K562 (cell line): ENCODE data around the gene PLCD1. TPM values are rescaled to one million over a fixed set of nuclear protein-coding genes. Genes with fewer than 3 reads are reported as not detected.
"Not testable (repeated sequence)": the region's sequence is repeated elsewhere in the genome, so short reads cannot be mapped to it uniquely, and the experiment has no call there.

ENCODE experiments used
- ATAC-seq: fragments of 200-7000 bp; cut with Tn5 transposase; 3 replicates; pipeline ENCODE4 v1.9.1; 2020; ENCODE audit warnings: moderate library complexity
- BruUV-seq: library from RNA; stranded (reverse); fragments of 400-500 nt; replicated peaks from 2 replicates; lab custom pipeline; 2021; lab: Mats Ljungman, UMichigan
- CTCF ChIA-PET: fragments of 300-600 bp; formaldehyde crosslinking; extraction: SDS; loops from one replicate; lab custom pipeline; 2021; ENCODE audit warnings: low intra/inter-chr PET ratio; lab: Yijun Ruan, JAX
- POLR2A ChIA-PET: fragments of 300-600, 350-650 bp; sonication (Branson Sonifier 250); formaldehyde crosslinking; extraction: SDS; loops from one replicate; lab custom pipeline; 2021; ENCODE audit warnings: antibody characterized with exemption, inconsistent platforms; lab: Yijun Ruan, JAX
- DNase-seq, 4 experiments: peaks; one replicate each; pipeline versions ENCODE4 v3.0.0 to v3.0.0-alpha.2; 2011 to 2018; ENCODE audit warnings: low spot score in 3 of 4, mixed read lengths in 3 of 4; ENCODE audit errors: extremely low read depth in 1 of 4
- FAIRE-seq: peaks from 2 replicates; lab custom pipeline; 2011; peaks lifted over from hg19 to GRCh38; lab: Jason Lieb, UNC
- H2AFZ ChIP-seq: 2 replicates; pipeline ENCODE4 v1.6.0; 2011; ENCODE audit warnings: low read depth, low read length, control low read depth, inconsistent platforms
- H3K27ac ChIP-seq: fragments of 200-600 bp; 3 replicates; pipeline ENCODE4 v1.8.0; 2011; ENCODE audit warnings: low read depth, mild to moderate bottlenecking, control low read depth, inconsistent platforms, low read length, moderate library complexity, mixed read lengths; ENCODE audit errors: extremely low read depth
- H3K27me3 ChIP-seq, 2 experiments: fragments of 300-600 bp in 1 of 2; 2 replicates in 1 of 2; 3 replicates in 1 of 2; pipeline versions ENCODE4 v1.6.0 to v1.8.0; 2011; ENCODE audit warnings: inconsistent platforms in 2 of 2, low read length in 2 of 2, mild to moderate bottlenecking in 1 of 2, mixed read lengths in 1 of 2, moderate library complexity in 1 of 2; ENCODE audit not compliant: control insufficient read depth in 2 of 2, insufficient read depth in 2 of 2
- H3K36me3 ChIP-seq: fragments of 300-600 bp; 3 replicates; pipeline ENCODE4 v1.8.0; 2011; ENCODE audit warnings: mild to moderate bottlenecking, low read length, inconsistent platforms; ENCODE audit not compliant: control insufficient read depth, insufficient read depth
- H3K4me1 ChIP-seq, 2 experiments: fragments of 200-600 bp in 1 of 2; replicated peaks in 1 of 2; 2 replicates in 1 of 2; 3 replicates in 1 of 2; pipeline versions ENCODE4 v1.5.1 to v1.8.0; 2011; ENCODE audit warnings: inconsistent platforms in 2 of 2, low read length in 2 of 2, mild to moderate bottlenecking in 1 of 2, mixed read lengths in 1 of 2, moderate library complexity in 1 of 2; ENCODE audit not compliant: control insufficient read depth in 2 of 2, insufficient read depth in 2 of 2
- H3K4me2 ChIP-seq: 2 replicates; pipeline ENCODE4 v1.6.1; 2011; ENCODE audit warnings: low read length, control low read depth, inconsistent platforms, mixed read lengths; ENCODE audit not compliant: insufficient read depth
- H3K4me3 ChIP-seq: fragments of 200-600 bp; sonication (generic), shearing (Covaris generic); 2 replicates; pipeline ENCODE4 v1.5.1; 2016; ENCODE audit warnings: control low read depth, inconsistent platforms
- H3K79me2 ChIP-seq: fragments of 200-600 bp; 3 replicates; pipeline ENCODE4 v1.8.0; 2011; ENCODE audit warnings: low read length, inconsistent platforms; ENCODE audit not compliant: control insufficient read depth, insufficient read depth
- H3K9ac ChIP-seq, 2 experiments: 2 replicates each; pipeline versions ENCODE4 v1.6.0 to v1.6.1; 2011; ENCODE audit warnings: low read depth in 2 of 2, low read length in 2 of 2, control low read depth in 1 of 2, inconsistent platforms in 1 of 2, mild to moderate bottlenecking in 1 of 2, mixed read lengths in 1 of 2; ENCODE audit not compliant: insufficient read depth in 1 of 2
- H3K9me1 ChIP-seq: one replicate; pipeline ENCODE4 v1.6.0; 2011; ENCODE audit warnings: inconsistent platforms, mild to moderate bottlenecking, low read length, moderate library complexity; ENCODE audit not compliant: control insufficient read depth, insufficient read depth
- H3K9me3 ChIP-seq: replicated peaks from 2 replicates; pipeline ENCODE4 v1.5.1; 2011; ENCODE audit warnings: low read depth, low read length, inconsistent platforms; ENCODE audit not compliant: control insufficient read depth, insufficient read depth
- H4K20me1 ChIP-seq: replicated peaks from 2 replicates; pipeline ENCODE4 v1.6.1; 2011; ENCODE audit warnings: low read length, inconsistent platforms, mixed read lengths; ENCODE audit not compliant: control insufficient read depth, insufficient read depth
- CCAR2 ChIP-seq: fragments of 200-400 bp; formaldehyde crosslinking; IDR thresholded peaks from 2 replicates; pipeline ENCODE4 v1.6.1; 2017; ENCODE audit warnings: mild to moderate bottlenecking, low read depth, low read length
- PHF8 ChIP-seq: fragments of 200-600 bp; sonication (generic); IDR thresholded peaks from 2 replicates; pipeline ENCODE4 v1.6.1; 2012; ENCODE audit warnings: mixed run types, mild to moderate bottlenecking, inconsistent platforms, low read length, moderate library complexity, borderline replicate concordance
- ZNF318 ChIP-seq, 2 experiments: fragments of 450-650 bp; IDR thresholded peaks; 2 replicates each; pipeline ENCODE4 v1.6.1; 2016; ENCODE audit warnings: mild to moderate bottlenecking in 2 of 2, borderline replicate concordance in 1 of 2, low read depth in 1 of 2, moderate library complexity in 1 of 2
- WGBS: fragments of 100-300 bp; shearing (Covaris generic); methylation state at CpG from one replicate; pipeline ENCODE4 v1.1.6; 2016; ENCODE audit warnings: low coverage, mixed read lengths; ENCODE audit not compliant: insufficient coverage; ENCODE audit errors: missing lambda C conversion rate; 5-methylcytosine and 5-hydroxymethylcytosine counted together
- in situ Hi-C: fragments of 300-500 bp; cut with MboI; formaldehyde crosslinking; loops from 4 replicates; pipeline ENCODE4 v1.15.0; 2018; ENCODE audit warnings: inconsistent platforms, mixed read lengths
- intact Hi-C: fragments of 100-400 bp; cut with micrococcal nuclease; formaldehyde crosslinking; loops from 2 replicates; pipeline ENCODE4 v1.14.2; 2022
- polyA plus RNA-seq, 8 experiments: library from polyadenylated mRNA; depleted of rRNA in 4 of 8; stranded (reverse) in 5 of 8; unstranded in 3 of 8; fragments of >200 nt; fragmentation: Nextera tagmentation in 2 of 8; fragmentation: Illumina TruSeq in 1 of 8; extraction: Ambion mirVana in 2 of 8; extraction: Trizol in 1 of 8; gene quantifications; 2 replicates each; pipeline versions ENCODE4 v1.2.1 to v1.2.3, GENCODE V29; 2011 to 2014; ENCODE audit warnings: inconsistent platforms in 1 of 8, missing spikeins in 1 of 8
- total RNA-seq, 7 experiments: library from RNA; depleted of rRNA in 6 of 7; stranded (reverse); fragments of >200 nt in 6 of 7; fragmentation: Illumina TruSeq in 2 of 7; extraction: Trizol in 2 of 7; gene quantifications; 2 replicates each; pipeline versions ENCODE4 v1.2.1 to v1.2.3, GENCODE V29; 2011 to 2021; ENCODE audit warnings: low replicate concordance in 1 of 7

PLCD1 gene
- total and polyA plus RNA-seq, 9 of the 15 experiments (the other 6 are each of a cell fraction or from before 2014, with no cell fraction given): 5.4 to 209 (median 116) TPM

DNA sequence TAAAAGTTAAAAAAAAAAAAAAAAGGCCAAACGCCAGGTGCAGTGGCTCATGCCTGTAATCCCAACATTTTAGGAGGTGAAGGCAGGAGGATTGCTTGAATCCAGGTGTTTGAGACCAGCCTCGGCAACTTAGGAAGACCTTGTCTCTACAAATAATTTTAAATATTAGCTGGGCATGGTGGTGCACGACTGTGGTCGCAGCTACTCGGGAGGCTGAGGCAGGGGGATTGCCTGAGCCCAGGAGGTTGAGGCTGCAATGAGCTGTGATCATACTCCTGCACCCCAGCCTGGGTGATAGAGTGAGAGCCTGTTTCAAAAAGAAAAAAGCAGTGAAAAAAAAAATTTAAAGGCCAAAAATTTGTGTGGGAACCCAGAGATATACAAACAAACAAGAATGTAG is 6.8 kb upstream of the PLCD1 start (continued):
- TF ChIP-seq ZNF318 (IDR thresholded peaks at IDR 0.05; ENCODE audit: borderline replicate concordance in 1 of 2, low read depth in 1 of 2) (no peak), CCAR2 (no peak), PHF8 (no peak)

- Histone ChIP-seq H3K4me1 (peaks cover 8 to 19% of the 10 kb centered on the region in 2 experiments), H3K27me3 (peaks cover 1 to 48% of the 10 kb centered on the region in 2 experiments; a peak in 4 of 5 replicates)
- H4K20me1 ChIP-seq, H3K27ac ChIP-seq, H3K36me3 ChIP-seq, H3K4me3 ChIP-seq, H3K4me2 ChIP-seq, H3K9ac ChIP-seq, POLR2A ChIA-PET, DNase-seq, H3K9me1 ChIP-seq, in situ Hi-C loops, intact Hi-C loops, H3K9me3 ChIP-seq, H3K79me2 ChIP-seq, BruUV-seq, FAIRE-seq, ATAC-seq, H2AFZ ChIP-seq: not testable (repeated sequence)
- CTCF ChIA-PET: interaction anchor here (0.6 kb wide), 1 partner anchor 1304 kb away, joined by 3 read pairs; no protein-coding TSS in a partner anchor
- WGBS: 27% methylated on average over 7 of the region's 9 CpGs
Measured at GRCh38 chr3:38034335-38034734, 4.9 kb upstream of the PLCD1 start.

GRCh38 chr3:38033586-38033985 is 4.1 kb upstream of the PLCD1 start:
- H3K79me2 ChIP-seq, H3K4me2 ChIP-seq, H3K9ac ChIP-seq, in situ Hi-C loops, H3K36me3 ChIP-seq, POLR2A ChIA-PET, H3K9me1 ChIP-seq, DNase-seq, FAIRE-seq, intact Hi-C loops, H4K20me1 ChIP-seq, H3K4me3 ChIP-seq, H2AFZ ChIP-seq, H3K27ac ChIP-seq, BruUV-seq, H3K9me3 ChIP-seq, ATAC-seq: not testable (repeated sequence)
- 19% methylated on average over 7 of the region's 7 CpGs for WGBS
- CTCF ChIA-PET: interaction anchor here (0.6 kb wide), 1 partner anchor 1304 kb away, joined by 3 read pairs; no protein-coding TSS in a partner anchor
- Histone ChIP-seq H3K27me3 (peaks cover 0 to 43% of the 10 kb centered on the region in 2 experiments; a peak in 3 of 5 replicates), H3K4me1 (peaks cover 8 to 22% of the 10 kb centered on the region in 2 experiments)
